ENCODE results near the gene TAF5. TPM values are rescaled to one million over a fixed set of nuclear protein-coding genes. Genes with fewer than 3 reads are reported as not detected.

Gene TAF5
- total RNA-seq, 6 experiments from 2014 or later = 1.5 to 2.5 (median 2.2) TPM

DNA sequence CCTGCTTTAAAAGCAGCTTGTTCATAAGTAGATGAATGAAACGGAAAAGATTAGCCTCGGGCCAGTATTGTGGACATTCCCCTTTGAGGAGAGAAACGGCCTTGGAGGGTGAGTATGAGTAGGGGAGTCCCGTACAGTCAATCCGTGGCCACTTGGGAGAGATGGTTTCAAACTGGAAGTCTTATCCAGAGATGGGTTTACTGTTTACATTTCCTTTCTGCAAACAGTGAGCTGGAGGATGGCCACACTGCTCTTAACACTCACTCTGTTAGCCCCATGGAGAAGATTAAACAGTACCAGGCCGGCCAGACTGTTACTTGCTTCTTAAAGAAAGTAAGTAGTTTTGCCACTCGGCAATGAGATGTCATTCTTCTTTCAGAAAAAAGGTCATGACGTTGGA is 64.1 kb downstream of the TAF5 start:
- Histone ChIP-seq H3K9me3 (no peaks in the 10 kb centered on the region), H3K36me3 (peaks cover 0 to 48% (median 7%) of the 10 kb centered on the region in 4 donors), H3K27ac (no peak overlapping the region), H3K4me1 (peaks cover 0 to 4% (median 0%) of the 10 kb centered on the region in 4 donors), H3K4me3 (no peak overlapping the region), H3K27me3 (no peaks in the 10 kb centered on the region)
- no peak for DNase-seq
- intact Hi-C loops (cut with DNase I) = no loop called here
- peak in 3 of 4 donors; percentile 26 to 48 (median 41) for ATAC-seq
- no peak for TF ChIP-seq POLR2A (IDR thresholded peaks at IDR 0.05)
- TF ChIP-seq, protein P1, sequence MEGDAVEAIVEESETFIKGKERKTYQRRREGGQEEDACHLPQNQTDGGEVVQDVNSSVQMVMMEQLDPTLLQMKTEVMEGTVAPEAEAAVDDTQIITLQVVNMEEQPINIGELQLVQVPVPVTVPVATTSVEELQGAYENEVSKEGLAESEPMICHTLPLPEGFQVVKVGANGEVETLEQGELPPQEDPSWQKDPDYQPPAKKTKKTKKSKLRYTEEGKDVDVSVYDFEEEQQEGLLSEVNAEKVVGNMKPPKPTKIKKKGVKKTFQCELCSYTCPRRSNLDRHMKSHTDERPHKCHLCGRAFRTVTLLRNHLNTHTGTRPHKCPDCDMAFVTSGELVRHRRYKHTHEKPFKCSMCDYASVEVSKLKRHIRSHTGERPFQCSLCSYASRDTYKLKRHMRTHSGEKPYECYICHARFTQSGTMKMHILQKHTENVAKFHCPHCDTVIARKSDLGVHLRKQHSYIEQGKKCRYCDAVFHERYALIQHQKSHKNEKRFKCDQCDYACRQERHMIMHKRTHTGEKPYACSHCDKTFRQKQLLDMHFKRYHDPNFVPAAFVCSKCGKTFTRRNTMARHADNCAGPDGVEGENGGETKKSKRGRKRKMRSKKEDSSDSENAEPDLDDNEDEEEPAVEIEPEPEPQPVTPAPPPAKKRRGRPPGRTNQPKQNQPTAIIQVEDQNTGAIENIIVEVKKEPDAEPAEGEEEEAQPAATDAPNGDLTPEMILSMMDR (IDR thresholded peaks at IDR 0.05) = no peak
- WGBS (ENCODE audit: insufficient coverage, low coverage, low lambda C conversion rate, missing lambda C conversion rate) = 51% methylated on average over 8 of the region's 8 CpGs

DNA sequence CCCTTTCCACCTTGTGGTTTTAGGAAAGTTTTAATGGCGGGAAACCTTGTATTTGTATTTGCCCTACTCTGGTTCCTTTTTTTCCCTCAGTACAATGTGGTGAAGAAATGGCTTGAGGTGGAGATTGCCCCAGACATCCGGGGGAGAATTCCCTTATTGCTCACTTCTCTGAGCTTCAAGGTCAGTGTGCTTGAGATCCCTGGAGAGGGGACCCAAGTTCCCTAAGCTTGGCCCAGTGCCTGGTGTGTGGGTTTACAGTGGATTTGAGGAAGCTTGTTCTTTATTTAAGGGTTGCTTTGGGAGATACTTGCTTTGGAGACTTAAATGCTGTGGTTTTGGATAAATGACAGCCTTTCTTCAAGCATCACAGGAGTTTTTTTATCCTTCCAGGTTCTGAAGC is 66.1 kb downstream of the TAF5 start:
- TF ChIP-seq, protein P1 (IDR thresholded peaks at IDR 0.05) = no peak
- no peak for TF ChIP-seq POLR2A (IDR thresholded peaks at IDR 0.05)
- DNase-seq (no peak), ATAC-seq (peak in 2 of 4 donors; percentile 28)
- peaks cover 0 to 4% (median 0%) of the 10 kb centered on the region in 4 donors for H3K4me1 ChIP-seq
- intact Hi-C loops (cut with DNase I) = no loop called here
- no peak overlapping the region for H3K4me3 ChIP-seq
- WGBS (ENCODE audit: insufficient coverage, low coverage, low lambda C conversion rate, missing lambda C conversion rate) = 88% methylated on average over 2 of the region's 2 CpGs
- peaks cover 0 to 55% (median 16%) of the 10 kb centered on the region in 4 donors for H3K36me3 ChIP-seq
- no peak overlapping the region for H3K27ac ChIP-seq
- H3K27me3 ChIP-seq = no peaks in the 10 kb centered on the region
- no peaks in the 10 kb centered on the region for H3K9me3 ChIP-seq

MicroRNA genes within 50 kb of the gene (microRNA counts, 767-probe panel; counts per million panel counts)
- microRNA hsa-miR-1307-3p = 237 counts per million

Small RNA genes lying within 50 kb of the gene (microRNA-seq; reads per million reads assigned to microRNA genes)
- 1,217 to 1,556 reads per million in 2 donors for gene MIR1307

Other genes with a start within 250 kb of the TAF5 start
- 10 to 100 TPM; 17.3 to 39.2 (median 32.4) TPM for gene NT5C2, start 174.7 kb upstream of the TAF5 start, total RNA-seq
- gene RPEL1, start 122.1 kb upstream of the TAF5 start, total RNA-seq = not detected
- gene INA, start 90.8 kb upstream of the TAF5 start, total RNA-seq = not detected
- gene PCGF6, start 16.8 kb upstream of the TAF5 start, total RNA-seq = 1 to 10 TPM; 4.7 to 8.5 (median 6.0) TPM
- gene ATP5MK, start 28.5 kb downstream of the TAF5 start, total RNA-seq = 100 to 1,000 TPM; 176 to 257 (median 220) TPM
- 10 to 100 TPM; 10.6 to 13.5 (median 12.0) TPM for gene PDCD11, start 28.6 kb downstream of the TAF5 start, total RNA-seq
- 1 to 10 TPM; 2.3 to 5.7 (median 3.7) TPM for gene CALHM2, start 84.4 kb downstream of the TAF5 start, total RNA-seq
- gene CALHM1, start 90.9 kb downstream of the TAF5 start, total RNA-seq = not detected
- gene CALHM3, start 111.3 kb downstream of the TAF5 start, total RNA-seq = not detected
- gene NEURL1, start 125.7 kb downstream of the TAF5 start, total RNA-seq = 1 to 10 TPM in 2 of 6 experiments, under 1 TPM in 3, not detected in 1; 0.10 to 1.6 (median 0.83) TPM